ENCODE measurements around the gene TRAPPC3L.

TRAPPC3L gene

GRCh38 chr6:116524236-116524635 is 21.2 kb downstream of the TRAPPC3L start:
- DNase-seq (ENCODE audit: low spot score): no peak
- TF ChIP-seq CTCF (conservative IDR thresholded peaks at IDR 0.05; ENCODE audit: low read depth): no peak
- CTCF ChIA-PET: no interaction called here
- H3K27ac ChIP-seq: no peak overlapping the region
- POLR2A ChIA-PET (ENCODE audit: low non-redundant PET): no interaction called here

- CTCF ChIA-PET: interaction anchor here (0.6 kb wide), 1 partner anchor 11 kb away, joined by 3 read pairs; no protein-coding TSS in a partner anchor
- no peak for TF ChIP-seq CTCF (conservative IDR thresholded peaks at IDR 0.05; ENCODE audit: low read depth)
- H3K27ac ChIP-seq: no peak overlapping the region
- DNase-seq (ENCODE audit: low spot score): no peak
- POLR2A ChIA-PET (ENCODE audit: low non-redundant PET): no interaction called here
These were observed 22.6 kb downstream of the TRAPPC3L start for GRCh38 chr6:116522896-116523295.

- ChIA-PET POLR2A (ENCODE audit: low non-redundant PET) (no interaction called here), CTCF (interaction anchor here (0.9 kb wide), 1 partner anchor 42 kb away, joined by 3 read pairs; no protein-coding TSS in a partner anchor)
- H3K27ac ChIP-seq: no peak overlapping the region
- no peak for TF ChIP-seq CTCF (conservative IDR thresholded peaks at IDR 0.05; ENCODE audit: low read depth)
- DNase-seq (ENCODE audit: low spot score): no peak
These were observed 26.7 kb downstream of the TRAPPC3L start for GRCh38 chr6:116518621-116519368.

- TF ChIP-seq CTCF (conservative IDR thresholded peaks at IDR 0.05; ENCODE audit: low read depth): no peak
- ChIA-PET CTCF (interaction anchor here (0.6 kb wide), 1 partner anchor 15 kb away, joined by 3 read pairs; no protein-coding TSS in a partner anchor), POLR2A (ENCODE audit: low non-redundant PET) (no interaction called here)
- no peak for DNase-seq (ENCODE audit: low spot score)
- H3K27ac ChIP-seq: no peak overlapping the region
These were observed 30.3 kb downstream of the TRAPPC3L start for GRCh38 chr6:116515141-116515540.

- no peak for DNase-seq (ENCODE audit: low spot score)
- no peak overlapping the region for H3K27ac ChIP-seq
- TF ChIP-seq CTCF (conservative IDR thresholded peaks at IDR 0.05; ENCODE audit: low read depth): no peak
- ChIA-PET CTCF (no interaction called here), POLR2A (ENCODE audit: low non-redundant PET) (no interaction called here)
These were observed 31.4 kb downstream of the TRAPPC3L start for GRCh38 chr6:116514111-116514510.

- no peak overlapping the region for H3K27ac ChIP-seq
- ChIA-PET CTCF (no interaction called here), POLR2A (ENCODE audit: low non-redundant PET) (no interaction called here)
- DNase-seq (ENCODE audit: low spot score): peak; percentile 34
- TF ChIP-seq CTCF (conservative IDR thresholded peaks at IDR 0.05; ENCODE audit: low read depth): no peak
These were observed 32.1 kb downstream of the TRAPPC3L start for GRCh38 chr6:116513224-116513875.

Measured in RWPE1 (cell line).